ENCODE measurements around the gene PIK3CB. TPM values are rescaled to one million over a fixed set of nuclear protein-coding genes. Genes with fewer than 3 reads are reported as not detected.

Gene PIK3CB
- total and polyA plus RNA-seq, 10 of the 15 experiments (the other 5 are each of a cell fraction or from before 2014, with no cell fraction given), result 5.0 to 18.4 (median 10.4) TPM

DNA sequence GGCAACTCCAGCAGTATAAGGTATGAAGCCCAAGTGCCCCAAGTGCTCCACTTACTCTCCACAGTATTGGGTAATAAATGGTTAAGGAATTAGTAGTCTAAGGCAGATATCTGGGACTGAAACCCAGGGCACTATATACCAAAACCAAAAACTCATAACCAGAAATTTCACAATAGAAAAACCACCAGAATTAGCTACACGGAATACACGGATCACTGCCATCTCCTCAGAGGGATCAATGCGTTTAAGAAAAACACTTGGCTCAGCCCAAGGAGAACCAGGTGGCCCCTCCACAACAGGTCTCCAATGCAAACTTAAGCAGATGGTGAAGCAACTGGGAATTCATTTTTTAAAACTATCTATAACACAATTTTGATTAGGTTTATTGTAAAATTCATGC is 142.6 kb downstream of the PIK3CB start:
- Histone ChIP-seq H3K79me2 (ENCODE audit: control insufficient read depth, insufficient read depth, low read length) (no peaks in the 10 kb centered on the region), H3K4me1 (ENCODE audit: control insufficient read depth, insufficient read depth, low read length) (peaks cover 8% of the 10 kb centered on the region), H4K20me1 (ENCODE audit: control insufficient read depth, insufficient read depth) (no peaks in the 10 kb centered on the region), H3K27ac (ENCODE audit: control insufficient read depth, insufficient read depth) (no peak overlapping the region), H3K9ac (ENCODE audit: control insufficient read depth, insufficient read depth, low read length) (no peak overlapping the region), H3K27me3 (replicated peaks in 1 of 2; ENCODE audit: control insufficient read depth in 2 of 2, insufficient read depth in 2 of 2, low read length in 1 of 2) (no peaks in the 10 kb centered on the region), H3K36me3 (ENCODE audit: control insufficient read depth in 2 of 2, insufficient read depth in 2 of 2, low read length in 1 of 2) (peaks cover 0 to 3% of the 10 kb centered on the region in 2 experiments; a peak in 1 of 4 replicates), H2AFZ (ENCODE audit: control insufficient read depth, low read depth, low read length) (no peak overlapping the region), H3K9me3 (replicated peaks; ENCODE audit: control insufficient read depth, insufficient read depth, low read length) (no peaks in the 10 kb centered on the region), H3K4me3 (no peak overlapping the region), H3K4me2 (ENCODE audit: control insufficient read depth, insufficient read depth) (no peak overlapping the region)
- ATAC-seq, result no peak
- ChIA-PET POLR2A (interaction anchor here (0.7 to 1.2 kb wide), 2 partner anchors 9 to 67 kb away, joined by 3 read pairs; no protein-coding TSS in a partner anchor), SMC1A (ENCODE audit: uncharacterized antibody, unreplicated experiment) (interaction anchor here (0.6 to 1.5 kb wide), 7 partner anchors 13 to 224 kb away, joined by 3 to 4 read pairs (median 3); partner anchors contain the start of gene CEP70), RAD21 (ENCODE audit: unreplicated experiment) (interaction anchor here (1.1 kb wide), 1 partner anchor 10 kb away, joined by 3 read pairs; no protein-coding TSS in a partner anchor), CTCF (interaction anchor here (1.0 to 5.2 kb wide), 4 partner anchors 98 to 231 kb away, joined by 3 to 43 read pairs (median 4); partner anchors contain the start of gene CEP70)
- FAIRE-seq, result no peak
- in situ Hi-C loops (cut with MboI), result no loop called here
- no TSS peak for BruUV-seq (replicated peaks)
- DNase-seq (ENCODE audit: low read depth, low spot score), result no peak
- 92% methylated on average over 3 of the region's 3 CpGs for WGBS (ENCODE audit: insufficient coverage, insufficient replicate concordance, low lambda C conversion rate, missing lambda C conversion rate)
- TF ChIP-seq JUND (IDR thresholded peaks at IDR 0.05; ENCODE audit: low read depth, low read length), result no peak
- TF ChIP-seq CBX3 (IDR thresholded peaks at IDR 0.05; ENCODE audit: borderline replicate concordance, low read depth), result no peak
- no peak for TF ChIP-seq SMAD1 (IDR thresholded peaks at IDR 0.05; ENCODE audit: low read depth, partially characterized antibody)
- no peak for TF ChIP-seq FOS (IDR thresholded peaks at IDR 0.05; ENCODE audit: borderline replicate concordance, extremely low read depth, insufficient read length)
- TF ChIP-seq, protein P1, sequence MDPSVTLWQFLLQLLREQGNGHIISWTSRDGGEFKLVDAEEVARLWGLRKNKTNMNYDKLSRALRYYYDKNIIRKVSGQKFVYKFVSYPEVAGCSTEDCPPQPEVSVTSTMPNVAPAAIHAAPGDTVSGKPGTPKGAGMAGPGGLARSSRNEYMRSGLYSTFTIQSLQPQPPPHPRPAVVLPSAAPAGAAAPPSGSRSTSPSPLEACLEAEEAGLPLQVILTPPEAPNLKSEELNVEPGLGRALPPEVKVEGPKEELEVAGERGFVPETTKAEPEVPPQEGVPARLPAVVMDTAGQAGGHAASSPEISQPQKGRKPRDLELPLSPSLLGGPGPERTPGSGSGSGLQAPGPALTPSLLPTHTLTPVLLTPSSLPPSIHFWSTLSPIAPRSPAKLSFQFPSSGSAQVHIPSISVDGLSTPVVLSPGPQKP (IDR thresholded peaks at IDR 0.05; ENCODE audit: low read depth, low read length), result no peak
- no peak for TF ChIP-seq LARP7 (IDR thresholded peaks at IDR 0.05)
- no peak for TF ChIP-seq HDAC6 (IDR thresholded peaks at IDR 0.05; ENCODE audit: unreplicated experiment)
- TF ChIP-seq SREBF2 (IDR thresholded peaks at IDR 0.05; ENCODE audit: low read length), result no peak
- no peak for TF ChIP-seq CHD2 (IDR thresholded peaks at IDR 0.05; ENCODE audit: borderline replicate concordance, low read depth, low read length)
- intact Hi-C loops (cut with micrococcal nuclease; ENCODE audit: unreplicated experiment), result no loop called here
